Mesodermal cell (in vitro differentiated cells): ENCODE data around the gene TGFBR3.

Experiments used
- H3K27ac ChIP-seq: 2 replicates; pipeline ENCODE4 v1.7.0; 2013; ENCODE audit warnings: mild to moderate bottlenecking, low read depth, low read length, moderate library complexity; ENCODE audit not compliant: severe bottlenecking
- H3K36me3 ChIP-seq: 2 replicates; pipeline ENCODE4 v1.7.1; 2013; ENCODE audit warnings: mild to moderate bottlenecking, low read length, moderate library complexity; ENCODE audit not compliant: control insufficient read depth, insufficient read depth
- H3K4me1 ChIP-seq: one replicate; pipeline ENCODE4 v1.7.1; 2013; ENCODE audit warnings: mild to moderate bottlenecking, low read length; ENCODE audit not compliant: insufficient read depth, control insufficient read depth, poor library complexity, severe bottlenecking
- H3K4me3 ChIP-seq: 2 replicates; pipeline ENCODE4 v1.7.0; 2013; ENCODE audit warnings: low read length, control low read depth, mild to moderate bottlenecking; ENCODE audit not compliant: insufficient read depth, poor library complexity, severe bottlenecking; ENCODE audit errors: extremely low read depth
- H3K9me3 ChIP-seq: 2 replicates; pipeline ENCODE4 v1.7.1; 2013; ENCODE audit warnings: mild to moderate bottlenecking, low read length, moderate library complexity; ENCODE audit not compliant: control insufficient read depth
- WGBS, 2 experiments: methylation state at CpG; one replicate each; pipeline ENCODE4 v1.1.5; 2013; ENCODE audit warnings: missing lambda C conversion rate in 2 of 2; ENCODE audit not compliant: insufficient coverage in 2 of 2; 5-methylcytosine and 5-hydroxymethylcytosine counted together

The TGFBR3 gene

DNA sequence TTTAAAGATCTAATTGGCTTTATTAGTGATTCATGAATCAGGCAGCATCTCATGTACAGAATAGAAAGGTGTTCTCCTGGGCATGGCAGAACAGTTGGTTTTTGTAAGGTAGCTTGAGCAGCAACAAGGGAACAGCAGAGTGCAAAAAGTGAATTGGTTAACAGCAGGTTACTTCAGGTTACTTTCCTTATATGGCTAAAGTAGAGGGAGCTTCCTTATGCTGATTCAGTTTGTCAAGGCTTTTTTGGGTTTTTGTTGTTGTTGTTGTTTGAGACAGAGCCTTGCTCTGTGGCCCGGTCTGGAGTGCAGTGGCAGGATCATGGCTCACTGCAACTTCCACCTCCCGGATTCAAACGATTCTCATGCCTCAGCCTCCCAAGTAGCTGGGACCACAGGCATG is 252.5 kb downstream of the TGFBR3 start:
- WGBS, 2 experiments, result 60% methylated on average over 1 of the region's 3 CpGs; no CpG with 5 or more reads in 1 of the 2 experiments
- no peak overlapping the region for H3K27ac ChIP-seq
- H3K36me3 ChIP-seq, result no peaks in the 10 kb centered on the region
- H3K4me3 ChIP-seq, result no peak overlapping the region
- H3K9me3 ChIP-seq, result no peaks in the 10 kb centered on the region
- no peaks in the 10 kb centered on the region for H3K4me1 ChIP-seq

DNA sequence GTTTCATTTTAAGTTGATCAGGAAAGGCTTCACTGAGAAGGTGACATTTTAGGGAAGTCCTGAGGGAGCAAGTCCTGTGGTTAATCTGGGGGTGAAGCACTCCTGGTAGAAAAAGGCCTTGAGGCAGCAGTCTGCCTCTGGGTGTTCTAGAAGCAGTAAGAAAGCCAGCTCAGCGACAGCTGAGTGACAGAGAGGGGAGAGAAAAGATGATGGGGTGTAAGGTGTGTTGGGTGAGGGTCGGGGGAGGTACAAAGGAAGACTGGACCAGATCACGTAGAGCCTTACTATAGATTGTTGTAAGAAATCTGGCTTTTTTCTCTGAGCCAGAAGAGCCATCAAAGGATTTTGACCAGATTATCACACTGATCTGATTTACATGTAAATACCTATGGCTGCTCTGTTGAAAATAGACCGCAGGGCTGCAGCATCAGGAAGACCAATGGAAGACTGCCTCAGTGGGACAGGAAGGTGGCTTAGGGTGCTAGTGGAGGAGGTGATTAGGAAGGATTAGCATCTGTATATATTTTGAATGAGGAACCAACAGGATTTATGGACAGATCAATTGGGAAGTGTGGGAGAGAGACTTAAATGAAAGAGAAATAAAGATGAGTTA is 254.1 kb downstream of the TGFBR3 start:
- no peak overlapping the region for H3K4me3 ChIP-seq
- H3K4me1 ChIP-seq, result no peaks in the 10 kb centered on the region
- H3K36me3 ChIP-seq, result no peaks in the 10 kb centered on the region
- H3K27ac ChIP-seq, result no peak overlapping the region
- WGBS, 2 experiments, result 61 to 71% methylated on average over 4 of the region's 4 CpGs
- no peaks in the 10 kb centered on the region for H3K9me3 ChIP-seq

DNA sequence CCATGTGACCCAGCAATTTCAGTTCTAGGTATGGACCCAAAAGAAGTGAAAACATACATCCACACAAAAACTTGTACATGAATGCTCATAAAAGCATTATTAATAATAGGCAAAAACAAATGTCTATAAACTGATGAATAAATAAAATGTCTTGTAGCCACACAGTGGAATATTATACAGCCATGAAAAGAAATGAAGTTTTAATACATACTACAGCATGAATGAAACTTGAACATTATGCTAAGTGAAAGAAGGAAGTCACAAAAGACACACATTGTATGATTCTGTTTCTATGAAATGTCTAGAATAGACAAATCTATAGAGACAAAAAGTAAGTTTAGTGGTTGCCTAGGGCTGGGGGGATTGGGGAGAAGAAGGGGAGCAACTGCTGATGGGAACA is 255.1 kb downstream of the TGFBR3 start:
- Histone ChIP-seq H3K4me1 (no peaks in the 10 kb centered on the region), H3K27ac (no peak overlapping the region), H3K9me3 (no peaks in the 10 kb centered on the region), H3K4me3 (no peak overlapping the region), H3K36me3 (no peaks in the 10 kb centered on the region)
